KMS-11 (cell line): ENCODE data around the gene GSE1.

ENCODE experiments used
- H2AFZ ChIP-seq: fragments of 200-600 bp; sonication (generic); 2 replicates; pipeline ENCODE4 v1.6.1; 2016; ENCODE audit warnings: antibody characterized with exemption, mixed run types, low read depth
- H3K27ac ChIP-seq: fragments of 200-600 bp; sonication (generic); 2 replicates; pipeline ENCODE4 v1.6.1; 2016; ENCODE audit warnings: mild to moderate bottlenecking, mixed run types
- H3K27me3 ChIP-seq: fragments of 200-600 bp; sonication (generic); 2 replicates; pipeline ENCODE4 v1.6.1; 2017; ENCODE audit warnings: mild to moderate bottlenecking, low read depth, mixed run types, moderate library complexity; ENCODE audit not compliant: insufficient read depth
- H3K36me3 ChIP-seq: fragments of 200-600 bp; sonication (generic); 2 replicates; pipeline ENCODE4 v1.6.1; 2017; ENCODE audit warnings: mild to moderate bottlenecking, mixed run types; ENCODE audit not compliant: insufficient read depth
- H3K4me1 ChIP-seq: fragments of 200-600 bp; sonication (generic); 2 replicates; pipeline ENCODE4 v1.6.1; 2016; ENCODE audit warnings: mild to moderate bottlenecking, low read depth, mixed run types; ENCODE audit not compliant: poor library complexity, severe bottlenecking
- H3K4me2 ChIP-seq: fragments of 200-600 bp; sonication (generic); 2 replicates; pipeline ENCODE4 v1.7.0; 2016; ENCODE audit warnings: mild to moderate bottlenecking, mixed run types
- H3K4me3 ChIP-seq: fragments of 200-600 bp; sonication (generic); IDR thresholded peaks from 2 replicates; pipeline ENCODE4 v1.6.1; 2017; ENCODE audit warnings: low read depth, low read length, mixed read lengths; ENCODE audit not compliant: insufficient read depth
- H3K79me2 ChIP-seq: fragments of 200-600 bp; sonication (generic); 2 replicates; pipeline ENCODE4 v1.6.1; 2016; ENCODE audit warnings: low read depth, mixed run types; ENCODE audit not compliant: insufficient read depth
- H3K9ac ChIP-seq: fragments of 200-600 bp; sonication (generic); 2 replicates; pipeline ENCODE4 v1.6.1; 2016; ENCODE audit warnings: mild to moderate bottlenecking, mixed run types
- H4K20me1 ChIP-seq: fragments of 200-600 bp; sonication (generic); 2 replicates; pipeline ENCODE4 v1.6.1; 2016; ENCODE audit warnings: mild to moderate bottlenecking, mixed run types; ENCODE audit not compliant: insufficient read depth
- CTCF ChIP-seq: fragments of 200-600 bp; sonication (generic); conservative IDR thresholded peaks from 2 replicates; pipeline ENCODE4 v1.6.1; 2017; ENCODE audit warnings: low read depth, mild to moderate bottlenecking, antibody characterized with exemption, low read length, moderate library complexity, mixed read lengths

GSE1 gene

DNA sequence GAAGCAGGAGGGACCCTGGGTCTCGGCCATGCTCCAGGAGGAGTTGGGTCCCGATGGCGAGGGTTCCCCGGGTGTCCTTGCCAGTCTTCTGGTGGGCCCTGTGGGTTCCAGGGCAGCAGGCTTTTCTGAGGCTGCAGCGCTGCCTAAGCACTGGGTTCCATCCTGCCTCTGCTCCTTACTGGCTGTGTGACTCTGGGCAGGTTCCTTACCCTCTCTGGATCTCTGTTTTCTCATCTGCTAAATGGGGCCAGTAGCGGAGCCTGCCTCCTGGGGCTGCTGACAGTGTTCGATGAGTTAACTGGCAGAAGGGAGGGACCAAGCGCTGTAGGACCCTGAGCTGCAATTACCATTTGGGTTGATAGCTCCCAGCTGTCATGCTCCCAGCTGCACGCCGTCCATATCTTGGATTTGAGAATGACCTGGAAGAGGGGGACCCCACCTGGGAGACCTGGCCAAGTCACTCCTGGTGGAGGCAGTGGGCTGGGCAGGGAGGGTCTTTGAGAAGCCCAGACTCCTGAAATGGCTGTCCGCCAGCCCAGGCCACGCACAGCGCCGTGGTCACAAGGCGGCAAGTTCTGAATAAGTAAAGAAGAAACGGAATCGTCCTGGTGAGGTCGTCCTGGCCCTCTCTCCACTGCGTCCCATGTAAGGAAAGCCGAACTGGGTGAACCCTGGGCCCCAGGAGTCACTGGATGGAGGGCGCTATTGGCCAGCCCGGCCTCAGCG, 47.2 kb upstream of the GSE1 start:
- H2AFZ ChIP-seq = no peak overlapping the region
- H3K9ac ChIP-seq = no peak overlapping the region
- no peak overlapping the region for H3K27ac ChIP-seq
- H4K20me1 ChIP-seq = no peaks in the 10 kb centered on the region
- H3K4me2 ChIP-seq = no peak overlapping the region
- no peaks in the 10 kb centered on the region for H3K79me2 ChIP-seq
- no peak overlapping the region for H3K4me3 ChIP-seq
- peaks cover 57% of the 10 kb centered on the region; the same call in 1 of the 2 replicates for H3K27me3 ChIP-seq
- no peaks in the 10 kb centered on the region for H3K36me3 ChIP-seq
- TF ChIP-seq CTCF = no peak
- peaks cover 22% of the 10 kb centered on the region for H3K4me1 ChIP-seq

GRCh38 chr16:85566561-85567100, 46.5 kb upstream of the GSE1 start:
- H2AFZ ChIP-seq = no peak overlapping the region
- H4K20me1 ChIP-seq = no peaks in the 10 kb centered on the region
- no peak overlapping the region for H3K4me2 ChIP-seq
- H3K4me1 ChIP-seq = peaks cover 29% of the 10 kb centered on the region
- peaks cover 58% of the 10 kb centered on the region for H3K27me3 ChIP-seq
- H3K9ac ChIP-seq = no peak overlapping the region
- H3K79me2 ChIP-seq = no peaks in the 10 kb centered on the region
- H3K36me3 ChIP-seq = no peaks in the 10 kb centered on the region
- TF ChIP-seq CTCF = no peak
- no peak overlapping the region for H3K27ac ChIP-seq
- no peak overlapping the region for H3K4me3 ChIP-seq

GRCh38 chr16:85567101-85567866, 45.8 kb upstream of the GSE1 start:
- Histone ChIP-seq H3K9ac (no peak overlapping the region), H3K4me2 (no peak overlapping the region), H3K79me2 (no peaks in the 10 kb centered on the region), H4K20me1 (no peaks in the 10 kb centered on the region), H3K36me3 (no peaks in the 10 kb centered on the region), H3K4me3 (no peak overlapping the region), H3K4me1 (peaks cover 35% of the 10 kb centered on the region), H2AFZ (no peak overlapping the region), H3K27ac (no peak overlapping the region), H3K27me3 (peaks cover 53% of the 10 kb centered on the region)
- no peak for TF ChIP-seq CTCF

- Histone ChIP-seq H3K4me1 (peaks cover 36% of the 10 kb centered on the region), H3K4me3 (no peak overlapping the region), H3K27ac (no peak overlapping the region), H3K4me2 (no peak overlapping the region), H3K36me3 (no peaks in the 10 kb centered on the region), H2AFZ (no peak overlapping the region), H4K20me1 (no peaks in the 10 kb centered on the region), H3K79me2 (no peaks in the 10 kb centered on the region), H3K9ac (no peak overlapping the region), H3K27me3 (peaks cover 49% of the 10 kb centered on the region)
- TF ChIP-seq CTCF = no peak
Measured at GRCh38 chr16:85567935-85568334, 45.2 kb upstream of the GSE1 start.
